GM23338 (cell line): ENCODE data around the gene RAB36. TPM values are rescaled to one million over a fixed set of nuclear protein-coding genes. Genes with fewer than 3 reads are reported as not detected.

Experiments
- ATAC-seq: fragments of 200-7000 bp; cut with Tn5 transposase; 3 replicates; pipeline ENCODE4 v1.9.1; 2020
- DNase-seq: peaks from one replicate; pipeline ENCODE4 v3.0.0-alpha.2; 2015; ENCODE audit warnings: low spot score
- H2AFZ ChIP-seq: fragments of 200-600 bp; sonication (generic); 2 replicates; pipeline ENCODE4 v1.8.0; 2016; ENCODE audit warnings: antibody characterized with exemption, mild to moderate bottlenecking, moderate library complexity
- H3F3A ChIP-seq: fragments of 200-600 bp; sonication (generic); replicated peaks from 2 replicates; pipeline ENCODE4 v1.8.0; 2017; ENCODE audit warnings: antibody characterized with exemption, mixed run types, low read depth
- H3K27ac ChIP-seq: fragments of 200-600 bp; sonication (generic); 2 replicates; pipeline ENCODE4 v1.6.1; 2016; ENCODE audit warnings: low read depth
- H3K27me3 ChIP-seq: fragments of 200-600 bp; sonication (generic); 2 replicates; pipeline ENCODE4 v1.8.0; 2016; ENCODE audit warnings: mild to moderate bottlenecking, mixed run types, moderate library complexity; ENCODE audit not compliant: insufficient read depth
- H3K36me3 ChIP-seq: fragments of 200-600 bp; sonication (generic); 2 replicates; pipeline ENCODE4 v1.8.0; 2016; ENCODE audit warnings: mild to moderate bottlenecking; ENCODE audit not compliant: insufficient read depth
- H3K4me1 ChIP-seq: fragments of 200-600 bp; sonication (generic); 2 replicates; pipeline ENCODE4 v1.8.0; 2016; ENCODE audit warnings: mild to moderate bottlenecking, moderate library complexity; ENCODE audit not compliant: insufficient read depth
- H3K4me2 ChIP-seq: fragments of 200-600 bp; sonication (generic); 2 replicates; pipeline ENCODE4 v1.7.1; 2017; ENCODE audit warnings: mixed run types
- H3K4me3 ChIP-seq: fragments of 200-600 bp; sonication (generic); 2 replicates; pipeline ENCODE4 v1.6.1; 2016; ENCODE audit warnings: mixed run types
- H3K79me2 ChIP-seq: fragments of 200-600 bp; sonication (generic); replicated peaks from 2 replicates; pipeline ENCODE4 v1.8.0; 2017; ENCODE audit warnings: mild to moderate bottlenecking; ENCODE audit not compliant: insufficient read depth
- H3K9me2 ChIP-seq: fragments of 200-600 bp; sonication (generic); 2 replicates; pipeline ENCODE4 v1.8.0; 2017; ENCODE audit not compliant: insufficient read depth
- H4K20me1 ChIP-seq: fragments of 200-600 bp; sonication (generic); replicated peaks from 2 replicates; pipeline ENCODE4 v1.8.0; 2017; ENCODE audit warnings: mild to moderate bottlenecking; ENCODE audit not compliant: insufficient read depth
- H3K27ac Mint-ChIP-seq: 2 replicates; pipeline ENCODE4 v1.8.0; 2020; ENCODE audit warnings: inconsistent platforms, mild to moderate bottlenecking, moderate library complexity, mixed read lengths
- H3K27me3 Mint-ChIP-seq: 3 replicates; pipeline ENCODE4 v1.8.0; 2022; ENCODE audit warnings: low read depth, mild to moderate bottlenecking, moderate library complexity, mixed read lengths, inconsistent platforms; ENCODE audit not compliant: insufficient read depth, poor library complexity
- H3K36me3 Mint-ChIP-seq: 3 replicates; pipeline ENCODE4 v1.8.0; 2021; ENCODE audit warnings: low read depth, mild to moderate bottlenecking, inconsistent platforms, moderate library complexity, mixed read lengths
- H3K4me1 Mint-ChIP-seq: 3 replicates; pipeline ENCODE4 v1.8.0; 2020; ENCODE audit warnings: mild to moderate bottlenecking, inconsistent platforms, mixed read lengths
- H3K4me3 Mint-ChIP-seq: 3 replicates; pipeline ENCODE4 v1.8.0; 2021; ENCODE audit warnings: moderate library complexity, mild to moderate bottlenecking, inconsistent platforms, mixed read lengths
- H3K9me3 Mint-ChIP-seq: 3 replicates; pipeline ENCODE4 v1.8.0; 2020; ENCODE audit warnings: moderate library complexity, mild to moderate bottlenecking, inconsistent platforms, mixed read lengths
- CREB1 ChIP-seq: fragments of 250-450 bp; sonication (Bioruptor Pico); IDR thresholded peaks from 2 replicates; pipeline ENCODE4 v1.5.0; 2020; ENCODE audit warnings: low read depth, mild to moderate bottlenecking, moderate library complexity
- ETS1 ChIP-seq: IDR thresholded peaks from 2 replicates; pipeline ENCODE4 v1.6.1; 2016; ENCODE audit warnings: antibody characterized with exemption
- EZH2 ChIP-seq: fragments of 200-600 bp; sonication (generic); IDR thresholded peaks from one replicate; pipeline ENCODE4 v1.8.0; 2017; ENCODE audit warnings: antibody characterized with exemption, mild to moderate bottlenecking, low read depth; ENCODE audit not compliant: unreplicated experiment
- EZH2phosphoT487 ChIP-seq: fragments of 200-600 bp; sonication (generic); IDR thresholded peaks from one replicate; pipeline ENCODE4 v1.8.1; 2018; ENCODE audit warnings: antibody characterized with exemption; ENCODE audit not compliant: unreplicated experiment
- NANOG ChIP-seq: IDR thresholded peaks from 2 replicates; pipeline ENCODE4 v1.6.1; 2016; ENCODE audit warnings: antibody characterized with exemption, borderline replicate concordance
- POLR2AphosphoS5 ChIP-seq: IDR thresholded peaks from 2 replicates; pipeline ENCODE4 v1.6.1; 2016; ENCODE audit warnings: antibody characterized with exemption, low read depth
- REST ChIP-seq: IDR thresholded peaks from one replicate; pipeline ENCODE4 v1.6.1; 2018; ENCODE audit warnings: antibody characterized with exemption; ENCODE audit not compliant: unreplicated experiment
- ZNF331 ChIP-seq: fragments of 250-450 bp; sonication (Bioruptor Pico); IDR thresholded peaks from 2 replicates; pipeline ENCODE4 v1.5.0; 2020; ENCODE audit warnings: low read depth, mild to moderate bottlenecking, moderate library complexity
- polyA plus RNA-seq: library from polyadenylated mRNA; unstranded; fragments of >200 nt; fragmentation: Nextera tagmentation; extraction: Ambion mirVana; gene quantifications from 2 replicates; pipeline ENCODE4 v1.2.1, GENCODE V29; 2016
- total RNA-seq: library from RNA; depleted of rRNA; stranded (reverse); fragments of >200 nt; shearing (Covaris generic); gene quantifications from 2 replicates; pipeline ENCODE4 v1.2.3, GENCODE V29; 2014

RAB36 gene
- total and polyA plus RNA-seq, 2 experiments from 2014 or later = 0.58 to 1.2 TPM

GRCh38 chr22:23103199-23103954 is 41.9 kb upstream of the RAB36 start:
- H3K36me3 ChIP-seq = no peaks in the 10 kb centered on the region

GRCh38 chr22:23104187-23104971 is 40.9 kb upstream of the RAB36 start:
- H3K79me2 ChIP-seq = no peaks in the 10 kb centered on the region
- no peaks in the 10 kb centered on the region for H3K9me2 ChIP-seq
- H3K4me3 Mint-ChIP-seq = no peak overlapping the region
- H4K20me1 ChIP-seq = no peaks in the 10 kb centered on the region; the same call in 1 of the 2 replicates
- H2AFZ ChIP-seq = no peak overlapping the region
- no peak overlapping the region for H3K4me2 ChIP-seq
- H3K4me1 Mint-ChIP-seq = no peaks in the 10 kb centered on the region
- no peaks in the 10 kb centered on the region for H3K27me3 ChIP-seq
- no peaks in the 10 kb centered on the region for H3K36me3 Mint-ChIP-seq
- H3F3A ChIP-seq = no peaks in the 10 kb centered on the region
- peaks cover 5% of the 10 kb centered on the region for H3K27me3 Mint-ChIP-seq
- no peaks in the 10 kb centered on the region for H3K36me3 ChIP-seq
- no peak for DNase-seq
- H3K27ac ChIP-seq = no peak overlapping the region
- H3K4me3 ChIP-seq = no peak overlapping the region
- H3K4me1 ChIP-seq = no peaks in the 10 kb centered on the region
- TF ChIP-seq NANOG = no peak
- TF ChIP-seq CREB1 (CRISPR knock-in tag) = no peak
- TF ChIP-seq REST = no peak
- no peaks in the 10 kb centered on the region for H3K9me3 Mint-ChIP-seq
- no peak overlapping the region for H3K27ac Mint-ChIP-seq
- ATAC-seq = no peak

More at GRCh38 chr22:23103199-23103954, 41.9 kb upstream of the RAB36 start:
- Mint-ChIP-seq H3K27me3 (peaks cover 5% of the 10 kb centered on the region), H3K9me3 (no peaks in the 10 kb centered on the region), H3K4me3 (no peak overlapping the region), H3K27ac (no peak overlapping the region), H3K36me3 (no peaks in the 10 kb centered on the region), H3K4me1 (no peaks in the 10 kb centered on the region)
- ATAC-seq = no peak
- H3K4me2 ChIP-seq = no peak overlapping the region
- no peaks in the 10 kb centered on the region for H3K4me1 ChIP-seq
- H3K27ac ChIP-seq = no peak overlapping the region
- H2AFZ ChIP-seq = no peak overlapping the region
- H3F3A ChIP-seq = no peaks in the 10 kb centered on the region
- no peaks in the 10 kb centered on the region for H3K27me3 ChIP-seq
- H3K79me2 ChIP-seq = no peaks in the 10 kb centered on the region
- no peak for TF ChIP-seq ETS1
- TF ChIP-seq POLR2AphosphoS5 = no peak
- TF ChIP-seq ZNF331 (CRISPR knock-in tag) = no peak
- no peak for TF ChIP-seq EZH2phosphoT487
- TF ChIP-seq NANOG = no peak
- TF ChIP-seq EZH2 = no peak
- H3K4me3 ChIP-seq = no peak overlapping the region
- no peaks in the 10 kb centered on the region; the same call in 1 of the 2 replicates for H4K20me1 ChIP-seq
- no peak for DNase-seq
- H3K9me2 ChIP-seq = no peaks in the 10 kb centered on the region
